PFSK-1 (cell line): ENCODE measurements around the gene CD27.

Experiments used
- FOXP2 ChIP-seq: optimal IDR thresholded peaks from 2 replicates; pipeline ENCODE3; 2011; ENCODE audit warnings: borderline replicate concordance, control low read depth, inconsistent platforms; ENCODE audit not compliant: insufficient read depth; ENCODE audit errors: extremely low read length, extremely low read depth
- POLR2AphosphoS5 ChIP-seq: IDR thresholded peaks from 2 replicates; pipeline ENCODE4 v1.6.1; 2012; ENCODE audit warnings: low read depth, mild to moderate bottlenecking, control low read depth, low read length, moderate library complexity
- REST ChIP-seq, 2 experiments: IDR thresholded peaks; 2 replicates each; pipeline versions ENCODE4 v1.6.1 to v1.8.0; 2011 to 2012; ENCODE audit warnings: low read depth in 2 of 2, low read length in 2 of 2, control low read depth in 1 of 2, inconsistent platforms in 1 of 2, mild to moderate bottlenecking in 1 of 2, moderate library complexity in 1 of 2; ENCODE audit not compliant: insufficient read depth in 1 of 2
- SIN3A ChIP-seq: IDR thresholded peaks from 2 replicates; pipeline ENCODE4 v1.6.1; 2012; ENCODE audit warnings: mild to moderate bottlenecking, low read length, moderate library complexity, borderline replicate concordance; ENCODE audit not compliant: insufficient read depth
- TAF1 ChIP-seq: IDR thresholded peaks from 2 replicates; pipeline ENCODE4 v1.6.1; 2012; ENCODE audit warnings: low read length, control low read depth, borderline replicate concordance; ENCODE audit not compliant: insufficient read depth

CD27 gene

DNA sequence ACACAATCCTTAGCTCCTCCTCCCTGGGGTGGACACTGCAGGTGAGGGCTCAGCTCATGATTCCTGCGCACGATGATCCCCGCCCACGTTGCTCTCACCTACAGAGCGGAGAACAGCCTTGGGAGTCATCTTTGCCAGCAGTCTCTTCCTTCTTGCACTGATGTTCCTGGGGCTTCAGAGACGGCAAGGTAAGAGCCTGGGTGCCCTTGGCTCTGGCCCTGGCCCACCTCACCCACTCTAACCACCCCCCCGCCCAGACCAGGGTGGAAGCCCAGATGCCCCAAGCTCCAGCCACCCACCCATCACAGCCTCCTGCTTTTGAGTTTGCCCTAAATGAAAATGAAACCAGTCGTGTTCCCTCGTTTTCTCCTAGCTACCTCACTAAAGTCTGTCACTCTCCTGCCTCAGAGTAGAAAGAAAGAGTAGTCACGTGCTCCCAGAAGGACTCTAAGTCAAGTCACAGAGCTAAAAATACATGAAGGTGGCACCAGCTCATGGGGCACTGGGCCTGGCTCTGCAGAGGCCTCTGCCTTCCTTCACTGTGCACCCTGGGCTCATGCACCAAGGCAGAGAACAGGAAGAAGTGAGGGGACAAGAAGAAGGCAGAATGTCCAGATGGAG, 16.1 kb downstream of the CD27 start:
- no peak for TF ChIP-seq TAF1
- no peak for TF ChIP-seq FOXP2
- TF ChIP-seq REST (IDR thresholded peaks at IDR 0.05; ENCODE audit: insufficient read depth in 1 of 2, low read depth in 2 of 2, low read length in 2 of 2): no peak
- no peak for TF ChIP-seq POLR2AphosphoS5
- no peak for TF ChIP-seq SIN3A

DNA sequence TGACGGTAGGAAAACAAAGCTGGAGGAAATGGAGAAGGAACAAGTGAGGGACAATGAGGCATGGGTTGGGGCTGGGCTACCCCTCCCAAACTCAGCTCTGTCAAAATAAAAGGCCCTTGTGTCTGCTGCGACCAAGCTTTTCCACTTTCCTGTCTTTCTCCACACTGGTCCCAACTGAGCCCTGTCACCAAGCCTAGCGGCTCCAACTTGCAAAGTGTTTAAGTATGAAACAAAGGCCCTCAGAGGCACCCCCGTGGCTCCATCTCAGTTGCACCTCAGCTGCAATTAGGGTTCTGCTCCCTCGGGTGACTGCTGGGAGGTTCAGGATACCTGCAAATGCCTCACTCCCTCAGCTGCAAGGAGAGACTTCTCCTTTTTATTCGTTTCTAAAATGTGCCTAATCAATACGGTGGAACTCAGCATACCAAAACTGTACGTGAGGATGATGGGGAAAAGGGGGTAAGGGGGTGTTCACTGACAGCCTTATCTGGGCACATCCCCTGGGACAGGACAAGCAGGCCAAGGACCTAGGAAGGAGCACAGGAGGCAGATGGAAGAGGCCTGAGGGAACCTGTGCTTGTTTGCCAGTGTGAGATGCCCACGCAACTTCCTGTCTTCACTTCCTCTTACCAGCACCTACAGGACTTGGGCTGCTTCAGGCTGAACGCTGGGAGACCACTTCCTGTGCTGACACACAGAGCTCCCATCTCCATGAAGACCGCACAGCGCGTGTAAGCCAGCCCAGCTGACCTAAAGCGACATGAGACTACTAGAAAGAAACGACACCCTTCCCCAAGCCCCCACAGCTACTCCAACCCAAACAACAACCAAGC, 16.9 kb downstream of the CD27 start:
- TF ChIP-seq TAF1 (no peak), POLR2AphosphoS5 (no peak), FOXP2 (no peak), REST (IDR thresholded peaks at IDR 0.05; ENCODE audit: insufficient read depth in 1 of 2, low read depth in 2 of 2, low read length in 2 of 2) (no peak), SIN3A (no peak)

DNA sequence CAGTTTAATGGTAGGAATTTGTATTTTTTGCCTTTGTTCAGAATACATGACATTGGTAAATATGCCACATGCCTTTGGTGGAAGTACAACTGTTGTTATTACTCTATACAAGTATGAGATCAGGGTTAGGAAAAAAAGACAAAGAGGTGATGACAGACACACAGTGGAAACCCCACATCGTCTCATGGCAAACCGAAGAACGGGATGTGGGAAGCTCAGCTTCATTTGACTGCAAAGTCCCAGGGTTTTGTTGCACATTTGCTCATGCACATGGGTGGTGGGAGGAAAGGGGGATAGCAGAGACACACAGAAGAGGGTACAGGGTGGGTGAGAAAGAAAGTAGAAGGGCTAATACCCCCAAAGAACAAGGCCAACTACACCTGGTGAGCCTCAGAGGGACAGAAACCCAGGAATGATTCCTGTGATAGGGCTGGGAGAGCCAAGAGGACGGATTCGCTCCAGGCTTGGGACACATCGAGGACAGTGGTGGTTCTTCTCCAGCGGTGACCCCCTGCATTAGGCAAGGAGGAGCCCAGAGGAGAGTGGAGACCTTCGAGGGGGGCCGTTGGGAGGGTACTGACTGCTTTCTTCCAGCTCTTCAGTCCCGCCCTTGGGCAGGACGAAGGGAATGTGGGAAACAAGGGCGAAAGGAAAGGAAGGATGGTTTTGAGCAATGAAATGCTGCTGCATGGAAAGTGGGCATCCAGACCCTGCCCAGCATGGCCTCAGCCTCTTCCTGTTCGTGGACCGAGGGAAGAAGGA, 17.7 kb downstream of the CD27 start:
- TF ChIP-seq POLR2AphosphoS5 (no peak), REST (IDR thresholded peaks at IDR 0.05; ENCODE audit: insufficient read depth in 1 of 2, low read depth in 2 of 2, low read length in 2 of 2) (no peak), TAF1 (no peak), SIN3A (no peak), FOXP2 (no peak)

- TF ChIP-seq FOXP2 (no peak), SIN3A (no peak), POLR2AphosphoS5 (no peak), TAF1 (no peak), REST (IDR thresholded peaks at IDR 0.05; ENCODE audit: insufficient read depth in 1 of 2, low read depth in 2 of 2, low read length in 2 of 2) (no peak)
Measured at GRCh38 chr12:6463216-6463615, 18.5 kb downstream of the CD27 start.
